ENCODE measurements around the gene PIP4K2A. TPM values are rescaled to one million over a fixed set of nuclear protein-coding genes. Genes with fewer than 3 reads are reported as not detected.

PIP4K2A gene
- total and polyA plus RNA-seq, 2 of the 8 experiments (the other 6 are each of a cell fraction or from before 2014, with no cell fraction given): 19.0 to 60.9 TPM

DNA sequence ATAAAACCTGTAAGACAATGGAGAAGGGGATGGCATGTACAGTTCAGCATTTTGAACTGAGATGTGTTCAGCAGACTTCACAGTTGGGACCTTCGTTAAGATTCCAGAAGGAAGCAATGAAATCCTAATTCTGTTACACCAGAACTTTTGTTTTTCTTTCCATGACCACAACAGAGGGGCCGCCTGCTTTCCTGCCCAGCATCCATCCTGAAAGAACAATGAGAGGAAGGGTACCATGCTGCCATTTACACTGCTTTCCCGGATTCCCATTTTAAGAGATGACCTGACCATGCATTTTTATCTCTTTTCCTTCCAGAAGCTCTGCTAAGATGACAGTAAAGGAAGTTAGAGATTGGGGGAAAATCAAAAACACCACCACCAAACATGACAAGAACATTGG lies 92.7 kb downstream of the PIP4K2A start:
- Histone ChIP-seq H2BK120ac (replicated peaks; ENCODE audit: low read depth, low read length) (no peak overlapping the region), H4K5ac (ENCODE audit: insufficient read length, low read depth, low read length) (no peak overlapping the region), H3K27me3 (replicated peaks in 1 of 4; ENCODE audit: control insufficient read depth in 3 of 4, extremely low read depth in 1 of 4, insufficient read depth in 3 of 4, low read length in 3 of 4) (no peaks in the 10 kb centered on the region), H3K9ac (replicated peaks in 1 of 4; ENCODE audit: extremely low read depth in 1 of 4, low read depth in 3 of 4, low read length in 3 of 4) (no peak overlapping the region), H3K4me3 (ENCODE audit: extremely low read depth in 1 of 4, insufficient read depth in 2 of 4, low read depth in 3 of 4, low read length in 4 of 4) (no peak overlapping the region), H3K23ac (ENCODE audit: insufficient read length) (no peak overlapping the region), H4K20me1 (replicated peaks in 1 of 2; ENCODE audit: control insufficient read depth in 1 of 2, insufficient read depth in 2 of 2, low read length in 2 of 2) (no peaks in the 10 kb centered on the region), H3K27ac (ENCODE audit: low read depth, low read length) (no peak overlapping the region), H3K79me2 (ENCODE audit: control insufficient read depth in 1 of 2, insufficient read depth in 2 of 2, low read length in 2 of 2) (peaks cover 0 to 97% of the 10 kb centered on the region in 2 experiments; a peak in 3 of 4 replicates), H3K4me1 (replicated peaks in 1 of 4; ENCODE audit: control insufficient read depth in 3 of 4, insufficient read depth in 4 of 4, low read length in 3 of 4) (peaks cover 7 to 18% (median 15%) of the 10 kb centered on the region in 4 experiments), H3K23me2 (ENCODE audit: low read depth, low read length) (no peaks in the 10 kb centered on the region), H3K36me3 (ENCODE audit: control insufficient read depth in 2 of 4, insufficient read depth in 4 of 4, low read length in 3 of 4) (no peaks in the 10 kb centered on the region), H2BK15ac (ENCODE audit: low read length) (no peak overlapping the region), H2AK5ac (ENCODE audit: low read depth, low read length) (no peak overlapping the region), H2BK12ac (ENCODE audit: low read depth, low read length) (no peak overlapping the region), H3K9me3 (ENCODE audit: insufficient read depth in 2 of 2, low read depth in 1 of 2, low read length in 1 of 2) (no peaks in the 10 kb centered on the region), H2AFZ (ENCODE audit: low read length) (no peak overlapping the region), H3K18ac (ENCODE audit: extremely low read depth, low read length) (no peak overlapping the region), H2BK20ac (ENCODE audit: low read length) (no peak overlapping the region), H3K4me2 (ENCODE audit: insufficient read depth in 1 of 2, low read depth in 2 of 2, low read length in 2 of 2) (no peak overlapping the region), H4K91ac (replicated peaks; ENCODE audit: insufficient read length, low read length) (no peak overlapping the region), H2BK5ac (ENCODE audit: low read depth, low read length) (no peak overlapping the region), H4K8ac (ENCODE audit: extremely low read depth, insufficient read depth, low read length) (no peak overlapping the region), H3K14ac (ENCODE audit: insufficient read length) (no peak overlapping the region), H3K4ac (replicated peaks; ENCODE audit: insufficient read length, low read depth, low read length) (no peak overlapping the region), H3K79me1 (ENCODE audit: low read depth, low read length) (peaks cover 3% of the 10 kb centered on the region; the same call in 1 of the 2 replicates), H3K56ac (replicated peaks; ENCODE audit: insufficient read length, low read depth, low read length) (no peak overlapping the region)
- FAIRE-seq (no peak), DNase-seq (ENCODE audit: low read depth in 1 of 2, low spot score in 2 of 2) (no peak)
- WGBS, 2 experiments (ENCODE audit: extremely low coverage in 1 of 2, insufficient coverage in 1 of 2, insufficient read length in 1 of 2, insufficient replicate concordance in 2 of 2, low coverage in 1 of 2, low lambda C conversion rate in 2 of 2, missing lambda C conversion rate in 1 of 2): 78% methylated on average over 3 of the region's 3 CpGs; no CpG with 5 or more reads in 1 of the 2 experiments
- ChIA-PET CTCF (ENCODE audit: partially characterized antibody) (interaction anchor here (1.2 kb wide), 1 partner anchor 38 kb away, joined by 4 read pairs; no protein-coding TSS in a partner anchor), POLR2A (ENCODE audit: partially characterized antibody) (no interaction called here)
- TF ChIP-seq POLR2AphosphoS5 (IDR thresholded peaks at IDR 0.05; ENCODE audit: low read depth, low read length) (no peak), SIX5 (IDR thresholded peaks at IDR 0.05; ENCODE audit: low read depth, low read length) (no peak), TEAD4 (IDR thresholded peaks at IDR 0.05; ENCODE audit: low read depth, low read length) (no peak), ASH2L (IDR thresholded peaks at IDR 0.05; ENCODE audit: low read length) (no peak), PHF8 (conservative IDR thresholded peaks at IDR 0.05; ENCODE audit: low read depth, low read length) (no peak), EP300 (IDR thresholded peaks at IDR 0.05; ENCODE audit: borderline replicate concordance in 1 of 2, low read depth in 2 of 2, low read length in 2 of 2) (no peak), RFX5 (IDR thresholded peaks at IDR 0.05; ENCODE audit: borderline replicate concordance, low read depth, low read length) (no peak)
- TF ChIP-seq, protein P1, sequence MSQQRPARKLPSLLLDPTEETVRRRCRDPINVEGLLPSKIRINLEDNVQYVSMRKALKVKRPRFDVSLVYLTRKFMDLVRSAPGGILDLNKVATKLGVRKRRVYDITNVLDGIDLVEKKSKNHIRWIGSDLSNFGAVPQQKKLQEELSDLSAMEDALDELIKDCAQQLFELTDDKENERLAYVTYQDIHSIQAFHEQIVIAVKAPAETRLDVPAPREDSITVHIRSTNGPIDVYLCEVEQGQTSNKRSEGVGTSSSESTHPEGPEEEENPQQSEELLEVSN (IDR thresholded peaks at IDR 0.05): no peak
- TF ChIP-seq, protein P2, sequence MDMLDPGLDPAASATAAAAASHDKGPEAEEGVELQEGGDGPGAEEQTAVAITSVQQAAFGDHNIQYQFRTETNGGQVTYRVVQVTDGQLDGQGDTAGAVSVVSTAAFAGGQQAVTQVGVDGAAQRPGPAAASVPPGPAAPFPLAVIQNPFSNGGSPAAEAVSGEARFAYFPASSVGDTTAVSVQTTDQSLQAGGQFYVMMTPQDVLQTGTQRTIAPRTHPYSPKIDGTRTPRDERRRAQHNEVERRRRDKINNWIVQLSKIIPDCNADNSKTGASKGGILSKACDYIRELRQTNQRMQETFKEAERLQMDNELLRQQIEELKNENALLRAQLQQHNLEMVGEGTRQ (IDR thresholded peaks at IDR 0.05; ENCODE audit: low read length): no peak
- TF ChIP-seq, protein P3, sequence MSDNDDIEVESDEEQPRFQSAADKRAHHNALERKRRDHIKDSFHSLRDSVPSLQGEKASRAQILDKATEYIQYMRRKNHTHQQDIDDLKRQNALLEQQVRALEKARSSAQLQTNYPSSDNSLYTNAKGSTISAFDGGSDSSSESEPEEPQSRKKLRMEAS (IDR thresholded peaks at IDR 0.05): no peak

All from H1 (cell line).